ENCODE data around the gene ZHX3.

ZHX3 gene

DNA sequence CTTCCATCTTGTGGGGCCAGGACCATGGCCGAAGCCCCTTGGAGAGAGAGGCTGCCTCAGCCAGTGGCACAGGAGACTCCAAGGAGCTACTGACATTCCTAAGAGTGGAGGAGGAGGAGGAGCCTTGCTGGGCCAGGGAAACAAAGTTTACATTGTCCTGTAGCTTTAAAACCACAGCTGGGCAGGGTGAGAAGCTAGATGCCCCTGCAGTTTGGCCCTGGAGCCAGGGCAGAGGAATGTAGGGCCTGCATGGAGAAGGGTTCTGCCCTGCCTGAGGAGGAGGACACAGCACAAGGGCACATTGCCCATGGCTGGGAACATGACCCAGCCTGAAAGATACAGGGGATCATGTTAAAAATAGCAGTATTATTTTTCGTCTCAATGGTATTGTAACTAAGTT is 142.7 kb downstream of the ZHX3 start:
- TF ChIP-seq, protein P1, sequence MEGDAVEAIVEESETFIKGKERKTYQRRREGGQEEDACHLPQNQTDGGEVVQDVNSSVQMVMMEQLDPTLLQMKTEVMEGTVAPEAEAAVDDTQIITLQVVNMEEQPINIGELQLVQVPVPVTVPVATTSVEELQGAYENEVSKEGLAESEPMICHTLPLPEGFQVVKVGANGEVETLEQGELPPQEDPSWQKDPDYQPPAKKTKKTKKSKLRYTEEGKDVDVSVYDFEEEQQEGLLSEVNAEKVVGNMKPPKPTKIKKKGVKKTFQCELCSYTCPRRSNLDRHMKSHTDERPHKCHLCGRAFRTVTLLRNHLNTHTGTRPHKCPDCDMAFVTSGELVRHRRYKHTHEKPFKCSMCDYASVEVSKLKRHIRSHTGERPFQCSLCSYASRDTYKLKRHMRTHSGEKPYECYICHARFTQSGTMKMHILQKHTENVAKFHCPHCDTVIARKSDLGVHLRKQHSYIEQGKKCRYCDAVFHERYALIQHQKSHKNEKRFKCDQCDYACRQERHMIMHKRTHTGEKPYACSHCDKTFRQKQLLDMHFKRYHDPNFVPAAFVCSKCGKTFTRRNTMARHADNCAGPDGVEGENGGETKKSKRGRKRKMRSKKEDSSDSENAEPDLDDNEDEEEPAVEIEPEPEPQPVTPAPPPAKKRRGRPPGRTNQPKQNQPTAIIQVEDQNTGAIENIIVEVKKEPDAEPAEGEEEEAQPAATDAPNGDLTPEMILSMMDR (IDR thresholded peaks at IDR 0.05; ENCODE audit: control insufficient read depth, insufficient read depth, low read depth, low read length, missing control alignments): no peak
- DNase-seq (ENCODE audit: low read depth): no peak
- H3K4me3 ChIP-seq (ENCODE audit: control insufficient read depth, low read depth, low read length): no peak overlapping the region

DNA sequence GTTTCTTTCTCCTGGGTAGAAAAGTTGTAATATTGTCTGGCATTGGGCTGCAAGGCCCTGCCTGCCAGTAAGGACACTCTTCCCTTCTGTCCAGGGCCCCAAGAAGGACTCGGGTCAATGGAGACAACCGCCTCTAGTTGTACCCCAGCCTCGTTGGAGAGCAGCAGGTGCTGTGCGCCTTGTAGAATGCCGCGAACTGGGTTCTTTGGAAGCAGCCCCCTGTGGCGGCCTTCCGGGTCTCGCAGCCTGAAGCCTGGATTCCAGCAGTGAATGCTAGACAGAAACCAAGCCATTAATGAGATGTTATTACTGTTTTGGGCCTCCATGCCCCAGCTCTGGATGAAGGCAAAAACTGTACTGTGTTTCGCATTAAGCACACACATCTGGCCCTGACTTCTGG is 143.2 kb downstream of the ZHX3 start:
- TF ChIP-seq, protein P1 (IDR thresholded peaks at IDR 0.05; ENCODE audit: control insufficient read depth, insufficient read depth, low read depth, low read length, missing control alignments): no peak
- DNase-seq (ENCODE audit: low read depth): no peak
- no peak overlapping the region for H3K4me3 ChIP-seq (ENCODE audit: control insufficient read depth, low read depth, low read length)

DNA sequence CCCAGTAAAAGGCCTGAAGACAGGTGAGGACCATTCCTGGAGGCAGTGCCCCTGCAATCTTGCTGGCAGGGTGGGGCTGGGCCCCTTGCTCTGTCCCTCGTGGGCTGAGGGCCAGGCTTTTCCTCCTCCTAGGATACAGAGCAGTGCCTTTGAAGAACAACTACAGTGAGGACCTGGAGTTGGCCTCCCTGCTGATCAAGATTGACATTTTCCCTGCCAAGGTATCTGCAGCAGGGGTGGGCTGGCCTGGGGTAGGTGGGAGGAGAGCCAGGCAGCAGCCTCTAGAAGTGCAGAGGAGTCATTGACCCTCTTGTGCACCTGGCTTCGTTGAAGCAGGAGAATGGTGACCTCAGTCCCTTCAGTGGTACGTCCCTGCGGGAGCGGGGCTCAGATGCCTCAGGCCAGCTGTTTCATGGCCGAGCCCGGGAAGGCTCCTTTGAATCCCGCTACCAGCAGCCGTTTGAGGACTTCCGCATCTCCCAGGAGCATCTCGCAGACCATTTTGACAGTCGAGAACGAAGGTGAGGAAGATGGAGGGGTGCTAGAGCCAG is 143.7 kb downstream of the ZHX3 start:
- no peak for DNase-seq (ENCODE audit: low read depth)
- TF ChIP-seq, protein P1 (IDR thresholded peaks at IDR 0.05; ENCODE audit: control insufficient read depth, insufficient read depth, low read depth, low read length, missing control alignments): no peak
- H3K4me3 ChIP-seq (ENCODE audit: control insufficient read depth, low read depth, low read length): no peak overlapping the region

DNA sequence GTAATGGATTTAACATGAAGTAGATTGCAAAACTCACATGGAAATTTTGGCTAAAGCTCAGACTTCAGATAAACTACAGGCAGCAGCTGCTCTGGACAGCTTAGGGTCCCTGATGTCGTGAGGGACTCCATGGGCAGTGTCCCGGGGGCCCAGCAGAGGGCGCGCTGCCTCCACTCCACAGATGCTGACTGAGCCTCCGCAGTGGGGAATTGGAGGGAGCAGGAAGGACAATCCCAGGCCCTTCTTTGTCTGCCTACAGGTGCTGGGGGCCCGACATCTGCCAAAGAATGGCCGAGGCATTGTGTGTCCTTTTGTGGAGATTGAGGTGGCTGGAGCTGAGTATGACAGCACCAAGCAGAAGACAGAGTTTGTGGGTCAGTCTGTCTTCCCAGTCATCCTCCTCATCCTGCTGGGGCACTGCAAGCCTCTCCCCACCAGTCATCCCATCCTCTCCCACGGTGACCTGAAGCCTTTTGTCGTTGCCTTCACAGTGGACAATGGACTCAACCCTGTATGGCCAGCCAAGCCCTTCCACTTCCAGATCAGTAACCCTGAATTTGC is 144.3 kb downstream of the ZHX3 start:
- DNase-seq (ENCODE audit: low read depth): peak; percentile 33
- TF ChIP-seq, protein P1 (IDR thresholded peaks at IDR 0.05; ENCODE audit: control insufficient read depth, insufficient read depth, low read depth, low read length, missing control alignments): peak; percentile 98
- no peak overlapping the region for H3K4me3 ChIP-seq (ENCODE audit: control insufficient read depth, low read depth, low read length)

DNA sequence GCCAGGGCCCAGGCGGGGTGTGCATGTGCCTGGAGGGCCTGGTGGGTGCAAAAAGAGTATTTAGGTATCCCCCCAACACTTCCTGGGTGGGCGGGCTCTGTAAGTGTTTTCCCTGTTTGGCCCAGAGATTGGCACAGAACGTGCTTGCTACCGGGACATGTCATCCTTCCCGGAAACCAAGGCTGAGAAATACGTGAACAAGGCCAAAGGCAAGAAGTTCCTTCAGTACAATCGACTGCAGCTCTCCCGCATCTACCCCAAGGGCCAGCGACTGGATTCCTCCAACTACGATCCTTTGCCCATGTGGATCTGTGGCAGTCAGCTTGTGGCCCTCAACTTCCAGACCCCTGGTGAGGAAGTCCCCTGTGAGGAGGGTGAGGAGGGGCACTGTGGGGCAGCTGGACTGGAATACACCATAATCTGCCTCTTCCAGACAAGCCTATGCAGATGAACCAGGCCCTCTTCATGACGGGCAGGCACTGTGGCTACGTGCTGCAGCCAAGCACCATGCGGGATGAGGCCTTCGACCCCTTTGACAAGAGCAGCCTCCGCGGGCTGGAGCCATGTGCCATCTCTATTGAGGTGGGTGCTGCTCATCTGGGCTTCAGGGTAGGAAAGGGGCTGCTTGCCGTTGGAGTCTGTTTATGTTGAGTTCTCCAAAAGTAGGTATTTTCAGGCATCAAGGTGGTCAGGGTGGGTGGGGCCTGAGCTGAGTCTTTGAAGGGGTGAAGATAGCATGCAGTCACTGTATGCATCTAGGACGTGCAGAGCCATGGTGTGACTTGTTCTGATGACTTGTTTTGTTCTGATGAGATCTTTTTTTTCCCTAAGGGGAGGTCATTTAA is 145.0 kb downstream of the ZHX3 start:
- no peak overlapping the region for H3K4me3 ChIP-seq (ENCODE audit: control insufficient read depth, low read depth, low read length)
- TF ChIP-seq, protein P1 (IDR thresholded peaks at IDR 0.05; ENCODE audit: control insufficient read depth, insufficient read depth, low read depth, low read length, missing control alignments): no peak
- no peak for DNase-seq (ENCODE audit: low read depth)

DNA sequence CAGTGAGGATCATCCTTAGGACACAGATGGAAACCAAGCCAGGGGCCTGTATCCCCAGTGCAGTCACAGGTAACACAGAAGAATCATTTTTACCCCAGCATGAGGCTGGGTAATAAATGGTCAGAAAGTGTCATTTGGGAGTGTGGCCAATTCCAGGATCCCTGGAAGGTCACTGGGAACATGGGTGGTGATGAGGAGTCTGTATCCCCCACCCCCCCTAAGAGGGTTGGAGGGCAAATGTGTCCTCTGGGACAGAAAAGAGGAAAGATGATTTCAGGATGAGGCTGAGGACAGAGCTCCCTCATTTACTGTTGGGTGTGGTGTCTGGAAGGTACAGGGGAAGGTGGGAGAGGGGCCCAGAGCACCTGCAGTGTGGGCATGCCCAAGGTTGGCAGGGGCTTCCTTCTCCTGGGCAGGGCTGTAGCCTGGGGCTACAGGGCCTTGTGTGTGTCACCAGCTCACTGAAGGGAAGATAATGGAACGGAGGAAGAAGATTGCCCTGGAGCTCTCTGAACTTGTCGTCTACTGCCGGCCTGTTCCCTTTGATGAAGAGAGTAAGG is 145.7 kb downstream of the ZHX3 start:
- TF ChIP-seq, protein P1 (IDR thresholded peaks at IDR 0.05; ENCODE audit: control insufficient read depth, insufficient read depth, low read depth, low read length, missing control alignments): no peak
- no peak for DNase-seq (ENCODE audit: low read depth)
- H3K4me3 ChIP-seq (ENCODE audit: control insufficient read depth, low read depth, low read length): no peak overlapping the region

Measured in AG09309 (cell line).